ENCODE measurements around the gene PPP5C. TPM values are rescaled to one million over a fixed set of nuclear protein-coding genes. Genes with fewer than 3 reads are reported as not detected.

Gene PPP5C
- total RNA-seq, 1 experiment from 2014 or later = 97.7 TPM

DNA sequence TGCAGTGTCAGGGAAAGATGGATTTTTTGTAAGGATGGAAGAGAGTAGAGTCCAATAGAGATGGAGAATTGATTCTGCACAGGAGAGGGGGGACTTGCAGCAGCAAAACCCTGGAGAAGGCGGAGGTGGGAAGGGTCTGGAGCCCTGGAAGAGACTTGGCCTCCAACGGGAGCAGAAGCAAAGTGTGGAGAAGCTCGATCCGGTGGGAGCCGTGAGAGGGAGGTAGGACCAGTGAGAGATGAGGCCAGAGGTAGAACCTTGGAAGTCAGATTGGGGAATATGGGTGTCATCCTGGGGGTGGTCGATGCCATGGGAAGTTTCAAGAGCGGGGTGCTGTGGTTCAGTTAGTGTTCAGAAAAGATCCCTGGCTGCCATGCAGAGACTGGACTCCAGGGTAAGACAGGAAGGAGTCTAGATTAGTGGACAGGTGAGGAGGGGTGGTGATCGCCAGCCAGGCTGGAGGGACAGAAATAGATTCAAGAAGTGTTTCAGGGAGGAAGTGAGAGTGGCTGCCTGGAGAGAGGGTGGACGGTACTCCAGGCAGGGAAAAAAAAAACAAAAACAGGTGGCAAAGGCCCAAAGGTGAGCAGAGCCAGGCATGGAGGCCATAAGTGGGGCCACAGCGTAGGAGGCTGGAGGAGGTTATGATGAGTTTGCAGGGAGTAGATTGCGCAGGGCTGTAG lies 2.6 kb downstream of the PPP5C start:
- H3K27me3 ChIP-seq = no peaks in the 10 kb centered on the region
- DNase-seq = no peak
- no peaks in the 10 kb centered on the region for H3K9me3 ChIP-seq (replicated peaks)
- H3K4me3 ChIP-seq = no peak overlapping the region
- peaks cover 11% of the 10 kb centered on the region for H3K36me3 ChIP-seq
- no peak overlapping the region for H3K27ac ChIP-seq
- H3K4me1 ChIP-seq = peaks cover 21% of the 10 kb centered on the region

DNA sequence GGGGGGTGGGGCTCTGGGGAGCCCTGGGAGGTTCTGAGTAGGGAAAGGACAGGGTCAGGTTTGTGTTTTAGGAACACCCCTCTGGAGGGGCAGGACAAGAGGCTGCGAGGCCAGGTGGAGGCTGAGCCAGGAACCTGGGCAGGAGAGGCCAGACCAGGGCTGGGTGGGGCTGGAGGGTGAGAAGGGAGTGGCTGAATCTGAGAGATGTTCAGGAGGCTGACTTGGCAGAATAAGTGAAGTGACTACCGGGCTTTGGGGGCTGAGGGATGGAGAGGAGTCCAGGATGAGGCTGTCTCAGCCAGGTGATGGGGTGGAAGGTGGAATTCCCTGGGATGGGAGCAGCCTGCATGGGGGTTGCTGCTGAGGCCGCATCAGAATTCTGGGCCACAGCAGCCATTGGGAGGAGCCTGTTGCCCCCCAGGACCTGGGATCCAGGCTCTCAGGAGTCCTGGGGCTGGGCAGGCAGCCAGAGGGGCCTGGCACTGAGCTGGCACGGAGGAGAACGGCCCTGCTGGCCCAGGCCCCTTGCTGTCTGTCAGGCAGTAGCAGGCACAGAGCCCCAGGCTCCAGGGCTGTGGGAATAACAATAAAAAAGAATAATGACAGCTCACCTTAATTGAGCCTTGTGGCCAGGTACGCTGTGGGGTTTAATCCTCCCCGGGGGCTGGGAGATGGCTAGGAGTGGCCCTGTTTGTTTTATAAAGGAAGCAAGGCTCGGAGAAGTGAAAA lies 3.3 kb downstream of the PPP5C start:
- no peaks in the 10 kb centered on the region for H3K27me3 ChIP-seq
- no peak for DNase-seq
- H3K27ac ChIP-seq = peak overlapping the region; percentile 56
- no peak overlapping the region for H3K4me3 ChIP-seq
- peaks cover 17% of the 10 kb centered on the region for H3K36me3 ChIP-seq
- H3K4me1 ChIP-seq = peaks cover 21% of the 10 kb centered on the region
- H3K9me3 ChIP-seq (replicated peaks) = no peaks in the 10 kb centered on the region

DNA sequence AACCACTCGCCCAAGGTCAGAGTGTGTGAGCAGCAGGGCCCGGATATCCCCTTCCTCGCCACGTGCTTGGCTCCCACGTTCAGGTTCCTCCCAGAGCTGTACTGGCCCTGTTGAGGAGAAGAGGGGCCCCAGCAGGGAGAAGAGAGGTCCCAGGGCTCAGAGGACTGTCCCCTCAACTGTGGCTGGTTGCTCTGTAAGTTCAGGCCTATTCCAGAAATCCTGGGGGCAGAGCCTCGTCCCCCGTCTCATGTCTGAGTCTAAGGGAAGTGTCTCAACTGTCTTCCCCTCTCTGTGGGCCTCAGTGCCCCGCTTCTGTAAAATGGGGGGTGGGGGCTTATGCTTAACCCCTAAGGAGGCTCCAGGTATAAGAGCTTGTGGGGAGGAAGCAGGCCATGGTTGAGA lies 3.9 kb downstream of the PPP5C start:
- DNase-seq = no peak
- H3K27ac ChIP-seq = peak overlapping the region; percentile 56
- H3K9me3 ChIP-seq (replicated peaks) = no peaks in the 10 kb centered on the region
- H3K4me3 ChIP-seq = no peak overlapping the region
- no peaks in the 10 kb centered on the region for H3K27me3 ChIP-seq
- peaks cover 21% of the 10 kb centered on the region for H3K4me1 ChIP-seq
- peaks cover 18% of the 10 kb centered on the region for H3K36me3 ChIP-seq

- DNase-seq = peak; percentile 89 to 91
- no peaks in the 10 kb centered on the region for H3K9me3 ChIP-seq (replicated peaks)
- H3K36me3 ChIP-seq = peaks cover 24% of the 10 kb centered on the region
- no peaks in the 10 kb centered on the region for H3K27me3 ChIP-seq
- H3K4me3 ChIP-seq = no peak overlapping the region
- peaks cover 21% of the 10 kb centered on the region for H3K4me1 ChIP-seq
- H3K27ac ChIP-seq = peak overlapping the region; percentile 56
These were observed 4.6 kb downstream of the PPP5C start for GRCh38 chr19:46351241-46352041.

GRCh38 chr19:46353730-46354528 lies 7.0 kb downstream of the PPP5C start:
- H3K4me3 ChIP-seq = no peak overlapping the region
- DNase-seq = no peak

DNA sequence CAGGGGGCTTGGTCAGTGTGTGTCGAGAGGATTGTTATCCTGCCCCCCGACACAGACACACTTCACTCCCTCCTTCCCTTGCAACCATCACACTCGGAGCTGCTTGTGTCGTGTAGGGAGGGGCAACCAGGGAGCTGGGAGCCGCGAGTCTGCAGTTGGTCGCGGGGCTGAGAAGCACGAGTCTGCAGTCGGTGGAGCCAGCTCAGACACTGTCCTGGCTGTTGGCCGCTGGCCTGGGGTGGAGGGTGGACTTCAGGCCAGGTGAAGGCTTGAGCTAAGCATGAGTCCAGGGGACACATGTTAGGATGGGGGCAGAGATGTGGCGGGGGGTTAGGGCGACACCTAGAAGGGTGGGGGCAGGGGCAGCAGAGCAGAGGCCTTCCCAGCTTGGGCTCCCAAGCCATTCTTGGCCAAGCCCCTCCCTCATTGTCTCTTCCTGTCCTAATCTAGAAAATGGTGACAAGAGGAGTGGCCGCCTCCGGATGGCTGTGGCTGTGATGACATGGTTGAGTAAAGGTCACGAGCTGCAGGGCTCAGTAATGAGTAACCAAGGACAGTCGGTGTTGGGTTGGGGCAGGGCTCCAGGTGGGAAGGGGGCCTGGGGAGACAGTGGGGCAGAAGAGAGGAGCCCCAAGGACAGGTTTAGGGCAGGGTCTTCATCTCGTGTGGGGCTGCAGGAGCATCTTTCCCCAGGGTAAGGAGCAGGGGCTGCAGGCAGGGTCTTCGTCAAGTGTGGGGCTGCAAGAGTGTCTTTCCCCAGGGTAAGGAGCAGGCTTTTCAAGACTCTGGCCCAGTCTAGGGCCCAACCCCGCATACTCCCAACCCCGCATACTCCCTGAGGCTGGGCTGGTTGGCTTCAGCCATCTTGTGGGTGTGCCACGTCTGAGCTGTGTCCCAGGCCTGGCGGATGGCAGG lies 8.6 kb downstream of the PPP5C start:
- no peak overlapping the region for H3K4me3 ChIP-seq
- H3K36me3 ChIP-seq = peaks cover 39% of the 10 kb centered on the region
- H3K27ac ChIP-seq = no peak overlapping the region
- no peak for DNase-seq
- no peaks in the 10 kb centered on the region for H3K27me3 ChIP-seq
- H3K9me3 ChIP-seq (replicated peaks) = no peaks in the 10 kb centered on the region
- H3K4me1 ChIP-seq = peaks cover 17% of the 10 kb centered on the region

More at GRCh38 chr19:46353730-46354528, 7.0 kb downstream of the PPP5C start:
- Histone ChIP-seq H3K4me1 (peaks cover 21% of the 10 kb centered on the region), H3K9me3 (replicated peaks) (no peaks in the 10 kb centered on the region), H3K27ac (no peak overlapping the region), H3K36me3 (peaks cover 35% of the 10 kb centered on the region), H3K27me3 (no peaks in the 10 kb centered on the region)

GRCh38 chr19:46356149-46357055 lies 9.5 kb downstream of the PPP5C start:
- no peaks in the 10 kb centered on the region for H3K27me3 ChIP-seq
- H3K27ac ChIP-seq = no peak overlapping the region
- no peak overlapping the region for H3K4me3 ChIP-seq
- H3K9me3 ChIP-seq (replicated peaks) = no peaks in the 10 kb centered on the region
- peaks cover 8% of the 10 kb centered on the region for H3K4me1 ChIP-seq
- H3K36me3 ChIP-seq = peaks cover 43% of the 10 kb centered on the region
- DNase-seq = no peak

DNA sequence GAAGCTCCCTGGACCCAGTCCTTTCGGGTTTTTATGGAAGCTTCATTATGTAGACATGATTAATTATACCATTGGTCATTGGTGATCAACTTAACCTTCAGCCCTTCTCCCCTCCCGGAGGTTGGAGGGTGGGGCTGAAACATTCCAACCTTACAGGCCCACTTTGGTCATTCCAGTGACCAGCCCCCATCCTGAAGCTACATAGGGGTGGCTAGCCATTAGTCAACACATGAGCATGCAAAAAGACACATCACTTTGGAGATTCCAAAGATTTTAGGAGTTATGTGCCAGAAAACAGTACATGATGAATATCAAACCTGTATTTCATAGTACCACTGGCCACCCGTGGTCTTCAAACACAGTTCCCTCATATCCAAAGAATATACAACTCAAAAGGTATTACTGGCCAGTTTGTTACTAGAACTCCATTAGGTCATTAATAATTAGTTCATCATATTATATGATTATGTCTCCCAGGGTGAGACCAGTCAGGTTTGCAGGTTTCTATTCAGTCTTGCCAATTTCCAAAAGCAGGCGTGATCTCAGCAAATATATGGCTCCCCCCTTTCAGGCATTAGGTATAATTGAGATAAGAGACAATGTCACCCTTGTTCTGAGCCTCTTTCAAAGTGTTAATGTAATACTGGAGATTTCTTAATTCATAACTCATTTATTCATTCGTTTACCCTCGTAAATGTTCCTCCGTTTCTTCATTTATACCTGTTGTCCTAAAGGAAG lies 11.1 kb downstream of the PPP5C start:
- Histone ChIP-seq H3K4me1 (no peaks in the 10 kb centered on the region), H3K27ac (no peak overlapping the region), H3K9me3 (replicated peaks) (no peaks in the 10 kb centered on the region), H3K4me3 (no peak overlapping the region), H3K27me3 (no peaks in the 10 kb centered on the region), H3K36me3 (peaks cover 49% of the 10 kb centered on the region)
- DNase-seq = no peak

DNA sequence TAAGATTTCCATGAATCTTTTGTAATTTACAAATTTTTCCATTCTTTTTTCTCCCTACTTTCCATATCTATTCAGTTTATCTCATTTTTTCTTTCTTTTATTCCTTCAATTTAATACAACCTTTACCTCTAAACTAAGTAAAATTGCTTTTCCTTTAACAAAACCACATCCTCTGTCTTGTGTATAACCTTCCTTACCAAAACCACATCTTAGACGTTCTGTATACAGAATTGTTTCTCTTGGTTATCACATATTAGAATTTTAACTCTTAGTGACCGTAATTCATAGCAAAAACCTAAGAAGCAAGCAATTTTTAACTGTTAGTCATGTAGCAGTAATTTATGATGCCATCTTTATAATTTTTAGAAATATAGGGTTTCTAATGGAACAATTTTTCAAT lies 15.0 kb downstream of the PPP5C start:
- no peak overlapping the region for H3K4me3 ChIP-seq
- no peaks in the 10 kb centered on the region for H3K27me3 ChIP-seq
- H3K4me1 ChIP-seq = peaks cover 6% of the 10 kb centered on the region
- H3K36me3 ChIP-seq = peaks cover 49% of the 10 kb centered on the region
- H3K27ac ChIP-seq = no peak overlapping the region
- DNase-seq = no peak
- H3K9me3 ChIP-seq (replicated peaks) = no peaks in the 10 kb centered on the region

GRCh38 chr19:46364359-46364758 lies 17.5 kb downstream of the PPP5C start:
- Histone ChIP-seq H3K4me1 (peaks cover 16% of the 10 kb centered on the region), H3K27me3 (no peaks in the 10 kb centered on the region), H3K4me3 (no peak overlapping the region), H3K27ac (no peak overlapping the region), H3K9me3 (replicated peaks) (no peaks in the 10 kb centered on the region), H3K36me3 (peaks cover 52% of the 10 kb centered on the region)
- DNase-seq = no peak

GRCh38 chr19:46365561-46365960 lies 18.7 kb downstream of the PPP5C start:
- H3K27ac ChIP-seq = no peak overlapping the region
- no peaks in the 10 kb centered on the region for H3K27me3 ChIP-seq
- peaks cover 16% of the 10 kb centered on the region for H3K4me1 ChIP-seq
- H3K36me3 ChIP-seq = peaks cover 55% of the 10 kb centered on the region
- no peak for DNase-seq
- H3K9me3 ChIP-seq (replicated peaks) = no peaks in the 10 kb centered on the region
- H3K4me3 ChIP-seq = no peak overlapping the region

DNA sequence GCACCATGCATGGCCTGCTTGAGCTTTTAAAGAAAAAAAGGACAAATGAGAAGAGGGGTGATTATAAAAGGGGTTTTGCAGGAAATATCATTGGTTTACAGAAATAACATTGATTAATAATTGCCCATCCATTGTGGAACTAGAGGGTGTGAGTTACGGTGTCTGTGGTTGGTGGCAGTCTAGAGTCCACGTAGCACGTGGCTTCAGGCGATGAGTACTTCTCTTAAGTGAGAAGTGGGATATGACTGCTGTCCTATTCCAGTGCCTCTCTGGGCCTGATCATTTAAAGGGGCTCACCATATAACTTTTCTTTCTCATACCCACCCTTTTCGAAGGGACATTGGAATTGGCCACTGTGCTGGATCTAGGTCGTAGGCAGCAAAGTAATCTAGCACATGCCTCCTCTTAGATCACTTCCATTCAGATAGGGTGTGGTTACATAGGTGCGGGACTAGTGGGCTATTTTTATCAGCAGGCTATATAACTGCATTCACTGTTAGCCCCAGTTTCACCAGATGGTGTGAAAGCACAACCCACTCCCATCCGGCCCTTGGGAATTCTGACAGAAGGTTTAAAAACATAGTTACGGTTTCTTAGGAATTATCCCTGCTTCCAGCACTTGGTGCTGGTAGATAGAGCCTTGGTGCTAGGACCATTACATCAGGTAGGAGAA lies 19.9 kb downstream of the PPP5C start:
- H3K4me3 ChIP-seq = no peak overlapping the region
- DNase-seq = no peak
- H3K4me1 ChIP-seq = peaks cover 16% of the 10 kb centered on the region
- H3K27me3 ChIP-seq = no peaks in the 10 kb centered on the region
- H3K36me3 ChIP-seq = peaks cover 51% of the 10 kb centered on the region
- no peak overlapping the region for H3K27ac ChIP-seq
- no peaks in the 10 kb centered on the region for H3K9me3 ChIP-seq (replicated peaks)

All from SJCRH30 (cell line).